NCI-H1048 (cell line): ENCODE measurements around the gene HLCS.

ENCODE experiments used
- DNase-seq: peaks from one replicate; lab custom pipeline; 2025; lab: John Stamatoyannopoulos, UW

HLCS gene

GRCh38 chr21:36806103-36806502, 160.4 kb downstream of the HLCS start:
- DNase-seq, result no peak

DNA sequence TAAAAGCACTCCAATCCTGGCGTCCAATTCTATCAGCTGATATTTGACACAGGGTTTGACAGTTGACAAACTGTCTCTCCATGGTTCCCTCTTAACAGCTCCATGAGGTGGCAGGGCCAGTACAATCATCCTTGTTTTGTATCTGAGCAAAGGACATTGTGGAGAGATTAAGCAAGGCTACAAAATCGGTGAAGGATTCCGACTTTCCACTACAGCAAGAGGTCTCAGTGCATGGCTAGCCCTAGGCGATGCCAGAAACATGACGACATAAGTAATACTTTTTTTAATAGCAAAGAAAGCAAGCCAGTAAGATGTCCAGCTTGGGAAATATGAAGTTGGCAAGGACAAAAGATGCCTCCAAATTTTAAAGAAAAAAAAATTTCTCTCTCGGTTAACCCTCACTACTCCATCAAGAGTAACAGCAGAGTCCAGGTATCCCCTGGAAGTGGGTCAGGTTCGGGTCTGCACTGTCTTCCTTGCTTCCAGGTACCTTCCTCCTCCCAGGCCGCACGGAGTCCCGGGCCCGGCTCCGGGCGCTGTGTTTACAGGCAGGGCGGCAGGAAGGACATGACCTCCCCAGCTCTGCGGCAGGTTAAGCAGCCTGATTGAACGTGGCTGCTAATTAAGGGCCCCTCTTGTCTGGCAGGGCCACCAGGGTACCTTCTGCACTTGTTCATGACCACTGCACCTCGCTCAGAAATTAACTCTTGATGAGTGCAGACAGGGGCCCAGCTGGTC, 161.4 kb downstream of the HLCS start:
- no peak for DNase-seq

DNA sequence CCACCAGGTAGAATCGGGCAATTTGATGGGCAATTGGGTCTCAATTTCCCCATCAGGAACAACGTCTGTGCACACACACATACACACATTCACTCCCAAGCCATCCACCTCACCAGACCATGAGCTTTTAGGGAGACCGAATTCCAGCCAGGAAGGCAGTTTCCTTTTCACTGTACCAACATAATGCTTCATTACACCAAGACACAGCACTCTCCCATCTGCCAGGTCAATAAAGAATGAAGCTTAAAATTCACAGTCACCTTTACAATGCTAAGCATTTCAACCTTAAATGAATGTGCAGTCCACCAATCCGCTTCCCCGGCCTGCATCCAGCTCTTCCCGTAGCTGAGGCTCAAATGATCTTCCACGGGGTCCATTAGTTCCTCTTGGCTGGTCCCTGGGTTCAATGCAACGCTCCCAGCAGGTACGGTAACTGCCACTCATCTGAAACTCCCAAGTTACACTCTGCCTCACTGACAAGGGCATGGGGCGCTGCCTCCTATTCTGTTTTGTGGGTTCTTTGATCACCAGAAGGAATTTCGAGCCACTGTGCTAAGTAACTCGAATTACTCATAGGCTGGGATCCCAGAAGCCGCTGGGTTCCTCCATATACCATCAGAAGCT, 162.5 kb downstream of the HLCS start:
- DNase-seq, result no peak

DNA sequence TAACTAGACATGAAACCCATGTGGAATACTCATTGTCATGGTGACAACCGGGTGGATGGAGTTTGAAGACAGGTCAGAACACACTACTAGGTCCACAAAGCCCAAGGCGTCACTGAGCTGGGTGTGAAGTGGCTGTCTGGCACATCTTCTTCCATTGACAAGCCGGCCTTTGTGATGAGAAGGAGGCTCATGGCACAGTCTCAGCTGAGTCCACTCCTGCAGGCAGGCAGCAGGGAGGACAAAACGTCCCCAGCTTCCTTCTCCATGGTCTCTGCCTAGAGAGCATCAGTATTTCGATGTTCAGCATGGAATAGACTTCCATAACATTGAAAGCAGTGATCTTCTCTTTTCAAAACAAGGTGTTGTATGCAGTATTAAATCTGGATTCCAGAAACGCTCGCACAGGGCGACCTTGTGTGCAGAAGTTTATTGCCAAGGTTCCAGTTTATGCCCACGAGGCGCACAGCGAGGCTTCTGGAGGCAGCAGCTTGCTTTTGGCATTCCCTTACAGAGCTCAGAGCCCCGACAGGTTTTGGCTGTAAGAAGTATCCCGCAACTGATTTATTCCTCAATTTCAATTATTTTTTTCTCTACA, 163.3 kb downstream of the HLCS start:
- DNase-seq, result no peak

DNA sequence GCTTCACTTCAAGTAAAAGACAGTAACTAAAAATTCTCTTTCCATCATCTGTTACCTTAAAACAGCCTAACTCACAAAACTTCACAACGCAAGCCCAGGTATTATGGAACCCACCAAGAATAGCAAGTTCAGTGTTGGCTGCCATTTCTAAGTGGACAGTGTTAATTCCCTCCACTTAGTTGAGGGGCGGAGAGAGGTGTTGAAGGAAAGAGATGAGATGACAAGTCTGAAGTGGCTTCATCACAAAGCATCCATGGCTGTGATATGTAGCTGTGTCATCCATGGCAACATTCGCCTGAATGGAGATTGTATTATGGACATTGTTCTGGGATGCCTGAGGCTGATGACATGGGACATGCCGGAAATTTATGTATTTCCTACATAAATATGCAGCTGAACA, 165.7 kb downstream of the HLCS start:
- no peak for DNase-seq

DNA sequence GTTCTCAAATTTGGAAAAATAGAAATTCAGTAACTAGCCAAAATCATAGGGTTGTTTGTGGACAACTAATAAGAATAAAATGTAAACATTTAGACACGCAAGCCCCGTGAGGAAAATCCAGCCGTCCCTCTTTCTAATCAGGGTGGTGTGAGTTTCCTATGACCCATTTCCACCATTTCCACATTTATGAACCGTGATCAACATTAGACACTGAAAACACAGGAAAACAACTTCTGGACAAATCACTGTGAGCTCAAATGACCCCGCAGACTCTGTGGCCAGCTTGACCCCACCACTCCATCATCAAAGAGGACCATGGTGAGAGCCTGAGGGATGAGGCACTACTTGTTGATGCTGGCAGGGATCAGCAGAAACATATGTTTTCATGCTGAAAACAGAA, 166.6 kb downstream of the HLCS start:
- DNase-seq, result no peak

DNA sequence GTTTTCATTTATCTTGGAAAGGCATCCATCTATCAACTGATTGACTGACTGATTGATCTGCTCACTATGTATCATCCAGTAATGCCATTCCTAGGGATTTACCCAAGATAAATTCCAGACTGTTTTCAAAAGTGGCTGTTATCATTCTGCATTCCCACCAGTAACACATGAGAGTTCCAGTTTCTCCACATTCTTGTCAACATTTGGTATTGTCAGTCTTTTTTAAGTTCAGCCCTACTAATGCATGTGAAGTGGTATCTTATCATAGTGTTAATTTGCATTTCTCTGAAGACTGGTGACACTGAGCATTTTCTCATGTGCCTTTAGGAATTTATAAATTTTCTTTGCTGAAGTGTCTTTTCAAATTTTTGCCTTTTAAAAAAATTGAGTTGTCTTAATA, 168.0 kb downstream of the HLCS start:
- DNase-seq, result no peak

- no peak for DNase-seq
These were observed 170.4 kb downstream of the HLCS start for GRCh38 chr21:36796070-36796469.

- DNase-seq, result no peak
These were observed 173.9 kb downstream of the HLCS start for GRCh38 chr21:36792505-36792967.

- DNase-seq, result no peak
These were observed 174.6 kb downstream of the HLCS start for GRCh38 chr21:36791695-36792470.

DNA sequence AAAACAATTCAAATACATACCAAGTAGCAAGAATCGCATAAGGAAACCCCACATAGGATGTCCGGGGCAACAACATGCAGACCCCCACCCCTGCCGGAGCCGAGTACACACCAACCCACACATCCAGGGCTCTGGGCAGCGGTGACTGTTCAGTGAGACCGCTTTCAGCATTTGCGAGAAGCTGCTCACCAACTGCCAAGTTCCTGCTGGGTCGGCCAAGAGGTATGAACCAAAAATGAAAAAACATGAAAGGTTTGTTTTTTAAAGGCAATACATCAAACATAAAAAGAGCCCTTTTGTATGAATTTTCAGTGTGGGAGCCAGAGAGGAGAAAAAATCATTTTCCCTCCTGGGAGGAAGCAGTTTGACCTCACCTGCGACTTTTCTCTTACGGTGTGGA, 175.3 kb downstream of the HLCS start:
- DNase-seq, result no peak

DNA sequence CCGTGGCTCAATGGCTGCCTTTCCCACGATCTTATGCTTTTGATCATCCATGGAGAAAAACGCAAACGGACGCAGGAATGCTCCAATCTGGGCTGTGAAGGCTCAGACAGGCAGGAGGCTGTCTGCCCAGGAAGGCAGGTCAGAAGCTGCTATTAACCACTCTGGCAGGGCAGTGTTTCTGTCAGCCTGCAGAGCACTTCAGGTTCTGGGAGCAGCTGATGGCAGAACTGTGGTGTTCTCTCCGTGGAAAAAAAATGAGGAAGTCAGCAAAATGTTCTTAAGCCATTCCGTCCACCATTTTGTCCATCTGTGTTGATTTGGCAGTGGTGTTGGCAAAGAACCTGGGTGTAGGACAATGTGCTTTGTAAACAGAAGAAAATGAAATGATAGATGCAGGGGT, 175.9 kb downstream of the HLCS start:
- no peak for DNase-seq

DNA sequence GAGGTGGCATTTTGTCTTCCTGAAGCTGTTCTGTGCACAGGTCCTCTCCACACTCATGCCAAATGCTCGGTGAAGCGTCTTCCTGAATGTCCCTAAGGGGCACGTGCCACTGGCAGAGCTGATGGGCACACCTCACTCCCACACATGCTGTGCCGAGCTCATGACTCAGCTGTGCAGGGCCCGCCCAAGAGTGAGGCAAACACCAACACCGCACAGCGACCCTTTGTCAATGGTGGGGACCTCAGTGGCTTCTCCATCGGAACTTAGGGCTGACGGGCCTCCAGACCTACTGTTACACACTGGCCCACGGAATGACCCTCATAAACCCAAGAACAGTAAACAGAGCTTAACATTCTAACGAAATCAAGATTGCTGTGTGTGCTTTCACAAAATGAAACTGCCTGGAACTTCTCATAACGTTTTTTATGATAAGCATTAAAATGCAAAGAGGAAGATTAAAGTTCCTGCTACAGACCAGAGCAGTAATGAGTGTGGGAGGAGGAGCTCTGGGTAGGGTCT, 178.3 kb downstream of the HLCS start:
- DNase-seq, result no peak

- no peak for DNase-seq
These were observed 180.3 kb downstream of the HLCS start for GRCh38 chr21:36786186-36786585.

GRCh38 chr21:36785615-36786014, 180.9 kb downstream of the HLCS start:
- no peak for DNase-seq

DNA sequence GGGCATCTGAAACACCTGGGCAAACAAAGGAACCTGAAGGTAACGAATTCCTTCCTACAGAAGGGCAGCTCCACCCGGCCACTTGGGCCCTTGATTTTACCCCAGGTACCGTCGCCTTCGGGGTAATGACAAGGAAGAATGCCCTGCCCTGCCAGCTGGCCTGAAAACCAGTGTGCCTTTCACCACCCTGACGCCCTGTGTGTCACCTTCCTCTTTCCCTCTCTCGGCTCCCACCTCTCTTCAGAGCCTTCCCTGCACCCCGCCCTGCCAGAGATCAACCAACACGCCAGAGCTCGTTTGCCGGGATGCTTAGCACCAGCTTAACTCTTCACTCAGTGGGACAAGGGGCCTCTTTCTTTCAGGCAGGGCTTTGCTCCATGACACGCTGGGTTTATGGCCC, 181.5 kb downstream of the HLCS start:
- no peak for DNase-seq

GRCh38 chr21:36783612-36784374, 182.7 kb downstream of the HLCS start:
- no peak for DNase-seq

GRCh38 chr21:36780861-36781260, 185.6 kb downstream of the HLCS start:
- DNase-seq, result no peak

DNA sequence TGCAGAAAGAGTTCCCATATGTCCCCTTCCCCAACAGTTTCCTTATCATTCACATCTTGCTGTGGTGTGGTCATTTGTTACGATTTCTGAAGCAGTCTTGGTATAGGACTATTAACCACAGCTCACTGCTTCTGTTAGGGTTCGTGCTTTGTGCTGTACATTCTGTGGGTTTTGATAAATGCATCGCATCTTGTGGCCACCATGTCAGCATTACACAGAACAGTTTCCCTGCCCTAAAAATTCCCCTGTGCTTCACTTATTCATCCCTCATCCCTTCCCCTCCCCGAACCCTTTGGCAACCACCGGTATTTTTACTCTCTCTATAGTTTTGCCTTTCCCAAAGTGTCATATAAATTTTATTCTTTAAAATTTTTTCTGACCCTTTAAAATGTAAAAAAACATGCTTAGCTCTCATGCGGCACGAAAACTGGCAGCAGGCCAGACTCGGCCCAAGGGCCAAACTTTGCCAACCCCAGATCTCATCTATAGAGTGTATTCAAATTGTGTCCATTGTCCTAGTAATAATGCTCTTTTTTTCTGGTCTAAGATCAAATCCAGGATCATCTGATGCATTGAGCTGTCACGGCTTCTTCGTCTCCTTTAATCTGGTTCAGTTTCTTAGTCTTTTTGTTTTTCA, 189.4 kb downstream of the HLCS start:
- no peak for DNase-seq

GRCh38 chr21:36773995-36774394, 192.5 kb downstream of the HLCS start:
- DNase-seq, result no peak

DNA sequence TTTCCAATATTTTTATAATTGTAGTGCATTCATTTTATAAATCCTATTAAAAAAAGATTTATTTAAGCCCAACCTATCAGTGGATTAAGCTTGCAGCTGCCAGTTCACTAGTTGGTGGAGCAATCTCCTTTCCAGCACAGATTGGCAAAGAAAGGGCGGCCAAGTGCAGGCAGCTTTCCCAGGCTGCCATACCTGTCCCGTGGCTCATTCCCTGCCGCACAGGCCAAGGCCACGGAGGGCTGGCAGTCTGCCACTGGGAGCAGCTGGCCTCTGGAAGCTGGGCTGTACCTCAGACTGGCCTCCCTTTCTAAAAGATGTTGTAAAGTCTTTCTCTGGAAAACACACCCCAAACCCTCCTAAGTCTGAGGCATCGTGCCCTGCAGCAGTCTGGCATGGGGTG, 193.4 kb downstream of the HLCS start:
- no peak for DNase-seq
